Activated CD8-positive, alpha-beta memory T cell treated with anti-CD3 and anti-CD28 coated beads, Interleukin-2, amount 10 ng/mL, durations not matched to agents 7 days and 5 days (primary cell): ENCODE data around the gene FXYD1. TPM values are rescaled to one million over a fixed set of nuclear protein-coding genes. Genes with fewer than 3 reads are reported as not detected.
"Not testable (repeated sequence)": the region's sequence is repeated elsewhere in the genome, so short reads cannot be mapped to it uniquely, and the experiment has no call there.

Experiments used
- ATAC-seq: fragments of 150-1000 bp; cut with Tn5 transposase; one replicate; pipeline ENCODE4 v1.10.0; 2021; ENCODE audit warnings: moderate library complexity
- CTCF ChIA-PET: fragments of 350-600 bp; sonication (Branson Sonifier 250); formaldehyde crosslinking; loops from one replicate; lab custom pipeline; 2021; ENCODE audit warnings: antibody characterized with exemption; lab: Charles Lee
- DNase-seq: peaks from one replicate; pipeline ENCODE4 v3.0.0-alpha.2; 2020
- H3K27ac Mint-ChIP-seq: one replicate; pipeline ENCODE4 v1.8.0; 2021; ENCODE audit warnings: mild to moderate bottlenecking, mixed read lengths
- H3K27me3 Mint-ChIP-seq: one replicate; pipeline ENCODE4 v1.8.0; 2021; ENCODE audit warnings: mixed read lengths
- H3K36me3 Mint-ChIP-seq: one replicate; pipeline ENCODE4 v1.8.0; 2021; ENCODE audit warnings: mild to moderate bottlenecking, mixed read lengths
- H3K4me1 Mint-ChIP-seq: one replicate; pipeline ENCODE4 v1.8.0; 2021; ENCODE audit warnings: mixed read lengths
- H3K4me3 Mint-ChIP-seq: one replicate; pipeline ENCODE4 v1.8.0; 2021; ENCODE audit warnings: mild to moderate bottlenecking, moderate library complexity, mixed read lengths
- H3K9me3 Mint-ChIP-seq: one replicate; pipeline ENCODE4 v1.8.0; 2022; ENCODE audit warnings: low read depth, mixed read lengths
- total RNA-seq, 2 experiments: library from RNA; stranded (reverse); gene quantifications; one replicate each; pipeline ENCODE4 v1.2.3, GENCODE V29; 2021

FXYD1 gene
- total RNA-seq, 2 experiments from 2014 or later = 0.61 TPM; not detected in 1

DNA sequence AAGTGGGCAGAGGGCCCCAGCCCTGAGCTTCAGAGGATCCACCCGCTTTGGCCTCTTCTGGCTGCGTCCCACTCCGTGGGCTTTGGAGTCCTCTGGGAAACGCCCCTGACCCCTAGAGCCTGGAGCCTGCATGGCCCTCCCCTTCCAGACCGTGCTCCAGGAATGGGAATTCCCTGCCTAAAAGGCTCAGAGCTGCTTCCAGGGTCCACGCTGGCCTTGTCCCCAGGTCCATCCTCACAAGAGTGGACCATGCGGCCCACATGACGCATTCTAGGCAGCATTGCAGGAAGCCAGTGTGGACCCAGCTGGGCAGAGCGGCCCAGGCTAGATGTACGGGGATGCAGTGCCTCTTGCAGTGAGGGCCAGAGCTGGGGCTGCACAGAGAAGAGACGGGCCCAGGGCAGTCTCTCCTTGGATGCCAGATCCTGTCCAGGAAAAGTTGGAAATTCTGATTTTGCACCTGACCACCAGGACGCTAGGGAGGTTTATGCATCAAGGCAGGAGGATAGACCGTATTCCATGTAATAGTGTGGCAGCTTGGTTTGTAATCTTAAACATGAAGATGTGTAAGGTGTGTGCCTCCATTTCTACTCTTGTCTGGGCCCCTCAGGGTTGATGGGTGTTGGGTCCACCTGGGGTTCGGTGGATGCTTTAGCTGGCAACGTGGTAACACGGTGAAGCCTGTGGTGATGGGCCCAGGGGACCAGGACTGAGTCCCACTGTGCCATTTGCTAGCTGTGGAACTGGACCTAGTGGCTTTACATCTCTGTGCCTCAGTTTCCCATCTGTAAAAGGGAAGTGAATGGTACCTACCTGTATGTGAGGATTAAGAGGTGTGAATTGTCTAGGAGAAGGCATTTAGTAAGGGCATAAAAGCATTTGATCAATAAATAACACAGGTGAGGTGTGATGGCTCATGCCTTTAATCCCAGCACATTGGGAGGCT lies 37.8 kb upstream of the FXYD1 start:
- Mint-ChIP-seq H3K27me3 (no peaks in the 10 kb centered on the region), H3K36me3 (no peaks in the 10 kb centered on the region), H3K4me3 (no peak overlapping the region), H3K4me1 (no peaks in the 10 kb centered on the region), H3K9me3 (no peaks in the 10 kb centered on the region), H3K27ac (no peak overlapping the region)
- DNase-seq (no peak), ATAC-seq (no peak)
- CTCF ChIA-PET = interaction anchor here (0.7 kb wide), 1 partner anchor 58 kb away, joined by 3 read pairs; no protein-coding TSS in a partner anchor

DNA sequence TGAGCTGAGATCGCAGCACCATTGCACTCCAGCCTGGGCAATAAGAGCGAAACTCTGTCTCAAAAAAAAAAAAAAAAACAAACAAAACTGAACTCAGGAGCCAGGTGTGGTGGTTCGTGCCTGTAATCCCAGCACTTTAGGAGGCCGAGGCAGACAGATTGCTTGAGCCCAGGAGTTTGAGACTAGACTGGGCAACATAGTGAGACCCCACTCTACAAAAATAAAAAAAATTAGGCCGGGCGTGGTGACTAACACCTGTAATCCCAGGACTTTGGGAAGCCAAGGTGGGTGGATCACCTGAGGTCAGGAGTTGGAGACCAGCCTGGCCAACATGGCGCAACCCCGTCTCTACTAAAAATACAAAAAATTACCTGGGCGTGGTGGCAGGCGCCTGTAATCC lies 36.7 kb upstream of the FXYD1 start:
- ATAC-seq, H3K4me3 Mint-ChIP-seq, H3K36me3 Mint-ChIP-seq, H3K27me3 Mint-ChIP-seq, DNase-seq, H3K4me1 Mint-ChIP-seq, CTCF ChIA-PET, H3K9me3 Mint-ChIP-seq, H3K27ac Mint-ChIP-seq: not testable (repeated sequence)

DNA sequence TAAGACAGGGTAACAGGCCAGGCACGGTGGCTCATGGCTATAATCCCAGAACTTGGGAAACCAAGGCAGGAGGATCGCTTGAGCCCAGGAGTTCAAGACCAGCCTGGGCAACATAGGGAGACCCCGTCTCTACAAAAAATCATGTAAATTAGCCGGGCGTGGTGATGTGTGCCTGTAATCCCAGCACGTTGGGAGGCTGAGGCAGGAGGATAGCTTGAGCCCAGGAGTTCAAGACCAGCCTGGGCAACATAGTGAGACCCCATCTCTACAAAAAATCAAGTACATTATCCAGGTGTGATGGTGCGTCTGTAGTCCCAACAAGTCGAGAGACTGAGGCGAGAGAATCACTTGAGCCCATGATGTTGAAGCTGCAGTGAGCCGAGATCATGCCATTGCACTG lies 35.0 kb upstream of the FXYD1 start:
- not testable (repeated sequence) for H3K4me3 Mint-ChIP-seq, H3K9me3 Mint-ChIP-seq, H3K27me3 Mint-ChIP-seq, DNase-seq, H3K36me3 Mint-ChIP-seq, ATAC-seq, H3K4me1 Mint-ChIP-seq, H3K27ac Mint-ChIP-seq
- CTCF ChIA-PET = interaction anchor here (1.4 kb wide), 1 partner anchor 407 kb away, joined by 3 read pairs; no protein-coding TSS in a partner anchor

DNA sequence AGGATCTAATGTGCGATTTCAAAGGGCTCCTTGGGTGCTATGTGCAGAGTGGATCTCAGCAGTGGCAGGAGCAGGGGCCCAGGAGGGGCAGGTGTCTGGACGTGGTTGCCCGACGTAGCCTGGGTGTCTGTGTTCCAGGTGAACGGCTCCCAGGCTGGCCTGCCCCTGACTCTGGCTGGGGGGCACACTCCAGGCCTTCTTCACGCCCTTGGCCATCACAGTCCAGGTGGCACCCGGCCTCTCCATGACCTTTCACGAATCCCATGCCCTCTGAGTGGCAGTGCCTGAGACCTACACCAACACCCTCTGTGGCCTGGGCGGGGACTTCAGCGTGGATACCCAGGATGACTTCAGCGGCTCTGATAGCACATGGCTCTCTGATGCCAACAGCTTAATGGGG lies 34.3 kb upstream of the FXYD1 start:
- peaks cover 3% of the 10 kb centered on the region for H3K9me3 Mint-ChIP-seq
- no peaks in the 10 kb centered on the region for H3K36me3 Mint-ChIP-seq
- no peak overlapping the region for H3K27ac Mint-ChIP-seq
- ATAC-seq (no peak), DNase-seq (no peak)
- no peaks in the 10 kb centered on the region for H3K27me3 Mint-ChIP-seq
- H3K4me3 Mint-ChIP-seq = no peak overlapping the region
- H3K4me1 Mint-ChIP-seq = no peaks in the 10 kb centered on the region
- CTCF ChIA-PET = interaction anchor here (1.4 kb wide), 1 partner anchor 406 kb away, joined by 3 read pairs; no protein-coding TSS in a partner anchor

DNA sequence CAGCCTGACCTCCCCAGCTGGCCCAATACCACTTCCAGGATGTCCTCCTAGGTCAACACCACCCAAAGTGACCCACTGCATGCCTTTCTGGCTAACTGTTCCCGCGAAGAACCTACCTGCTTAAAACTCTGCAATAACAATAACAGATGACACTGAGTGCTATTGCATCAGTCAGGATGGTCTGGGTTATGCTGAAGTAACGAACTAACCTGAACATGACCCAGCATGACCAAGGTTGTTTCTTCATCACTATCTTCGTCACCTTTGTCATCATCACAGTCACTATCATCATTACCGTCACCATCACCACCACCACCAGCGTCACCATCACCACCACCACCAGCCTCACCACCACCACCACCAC lies 33.6 kb upstream of the FXYD1 start:
- ATAC-seq (no peak), DNase-seq (no peak)
- peaks cover 3% of the 10 kb centered on the region for H3K9me3 Mint-ChIP-seq
- H3K27ac Mint-ChIP-seq = no peak overlapping the region
- no peaks in the 10 kb centered on the region for H3K4me1 Mint-ChIP-seq
- no peaks in the 10 kb centered on the region for H3K36me3 Mint-ChIP-seq
- H3K4me3 Mint-ChIP-seq = no peak overlapping the region
- no peaks in the 10 kb centered on the region for H3K27me3 Mint-ChIP-seq
- CTCF ChIA-PET = no interaction called here

DNA sequence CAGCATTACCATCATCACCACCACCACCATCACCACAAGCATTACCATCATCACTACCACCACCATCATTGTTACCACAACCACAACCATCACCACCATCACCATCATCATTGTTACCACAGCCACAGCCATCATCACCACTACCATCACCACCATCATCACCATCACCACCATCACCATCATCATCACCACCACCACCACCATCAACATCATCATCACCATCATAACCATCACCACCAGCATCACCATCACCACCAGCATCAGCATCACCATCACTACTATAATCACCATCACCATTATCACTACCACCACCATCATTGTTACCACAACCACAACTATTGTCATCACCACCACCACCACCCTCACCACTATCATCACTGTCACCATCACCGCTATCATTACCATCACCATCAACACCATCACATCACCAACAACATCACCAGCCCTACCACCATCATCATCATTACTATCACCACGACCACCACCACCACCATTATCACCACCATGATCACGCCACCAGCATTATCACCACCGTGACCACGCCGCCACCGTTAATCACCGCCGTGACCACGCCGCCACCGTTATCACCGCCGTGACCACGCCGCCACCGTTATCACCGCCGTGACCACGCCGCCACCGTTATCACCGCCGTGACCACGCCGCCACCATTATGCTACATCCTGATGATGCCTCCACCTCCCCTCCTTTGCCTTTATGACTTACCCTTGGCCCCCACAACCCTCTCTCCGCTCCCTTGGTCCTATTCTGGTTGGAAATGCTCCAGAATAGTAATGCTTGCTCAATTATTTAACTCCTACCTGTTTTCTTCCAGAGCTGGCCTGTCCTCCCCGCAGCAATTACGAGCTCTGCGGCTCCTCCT lies 33.0 kb upstream of the FXYD1 start:
- Mint-ChIP-seq H3K27me3 (no peaks in the 10 kb centered on the region), H3K27ac (no peak overlapping the region), H3K9me3 (peaks cover 3% of the 10 kb centered on the region), H3K4me1 (no peaks in the 10 kb centered on the region), H3K36me3 (no peaks in the 10 kb centered on the region), H3K4me3 (no peak overlapping the region)
- ATAC-seq (no peak), DNase-seq (no peak)
- CTCF ChIA-PET = no interaction called here

DNA sequence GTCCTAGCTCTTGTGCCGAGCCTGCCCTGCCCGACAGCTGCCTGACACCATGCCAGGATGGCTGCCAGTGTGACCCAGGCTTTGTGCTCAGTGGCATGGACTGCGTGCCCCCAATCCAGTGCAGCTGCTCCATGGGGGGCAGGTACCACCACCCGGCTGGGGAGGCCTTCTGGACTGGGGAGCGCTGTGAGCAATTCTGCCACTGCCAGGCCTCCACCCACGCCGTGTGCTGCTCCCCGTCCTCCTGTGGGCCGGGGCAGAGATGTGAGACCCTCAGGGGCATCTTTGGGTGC lies 32.4 kb upstream of the FXYD1 start:
- Mint-ChIP-seq H3K9me3 (peaks cover 3% of the 10 kb centered on the region), H3K4me3 (no peak overlapping the region), H3K4me1 (no peaks in the 10 kb centered on the region), H3K27ac (no peak overlapping the region), H3K27me3 (no peaks in the 10 kb centered on the region), H3K36me3 (no peaks in the 10 kb centered on the region)
- no peak for ATAC-seq
- CTCF ChIA-PET = no interaction called here
- no peak for DNase-seq

DNA sequence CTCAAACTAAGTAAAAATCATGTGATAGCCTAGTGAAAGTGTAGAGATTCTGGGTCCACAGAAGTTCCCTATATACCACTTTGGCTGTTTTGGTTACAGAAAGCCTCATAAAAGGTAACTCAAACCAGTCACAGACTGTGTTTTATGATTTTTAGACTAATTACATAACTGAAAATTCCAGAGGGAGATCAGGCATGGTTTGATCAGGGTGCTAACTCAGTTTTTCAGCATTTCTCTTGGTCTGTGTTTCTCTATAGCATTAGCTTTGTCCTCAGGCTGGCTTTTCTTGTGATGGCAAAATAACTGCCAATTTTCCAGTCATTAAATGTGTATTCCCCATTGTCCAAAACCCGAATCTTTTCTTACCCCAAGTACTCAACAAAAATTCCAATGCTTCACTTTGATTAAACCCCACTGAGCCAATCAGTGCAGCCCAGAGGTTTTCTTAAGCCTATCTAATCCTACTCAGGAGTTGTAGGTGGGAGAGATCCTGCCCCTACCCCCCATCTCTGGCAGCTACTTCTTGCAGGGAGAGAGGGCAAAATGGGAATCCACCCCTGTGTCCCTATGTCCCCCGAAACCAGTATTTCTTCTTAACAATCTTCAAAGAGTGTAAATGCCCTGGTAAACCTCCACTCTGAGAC lies 31.6 kb upstream of the FXYD1 start:
- CTCF ChIA-PET = interaction anchor here (1.0 kb wide), 1 partner anchor 34 kb away, joined by 3 read pairs; no protein-coding TSS in a partner anchor
- DNase-seq = no peak
- Mint-ChIP-seq H3K36me3 (no peaks in the 10 kb centered on the region), H3K4me1 (no peaks in the 10 kb centered on the region), H3K9me3 (peaks cover 3% of the 10 kb centered on the region), H3K27me3 (no peaks in the 10 kb centered on the region), H3K27ac (peak overlapping the region; percentile 25), H3K4me3 (no peak overlapping the region)
- ATAC-seq = no peak

DNA sequence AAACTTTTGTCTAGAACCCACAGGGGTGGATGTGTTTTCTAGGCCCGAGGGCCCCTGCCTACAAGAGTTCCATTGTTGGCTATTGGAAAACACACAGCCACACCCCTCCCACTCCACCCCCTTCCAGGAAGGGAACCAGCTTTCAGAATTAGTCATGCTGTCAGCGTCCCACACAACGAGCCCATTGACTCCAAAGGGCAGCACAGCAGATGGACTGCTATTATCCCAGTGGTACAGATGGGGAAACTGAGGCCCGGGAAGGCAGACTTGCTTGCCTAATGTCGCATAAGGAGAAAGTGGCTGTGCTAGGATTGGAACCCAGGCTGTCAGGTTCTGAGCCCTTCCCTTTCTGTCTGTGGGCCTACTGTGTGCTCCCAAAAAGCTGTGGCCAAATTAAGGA lies 31.1 kb upstream of the FXYD1 start:
- Mint-ChIP-seq H3K4me1 (no peaks in the 10 kb centered on the region), H3K27ac (peak overlapping the region; percentile 25), H3K36me3 (no peaks in the 10 kb centered on the region), H3K4me3 (no peak overlapping the region), H3K27me3 (no peaks in the 10 kb centered on the region), H3K9me3 (peaks cover 3% of the 10 kb centered on the region)
- ATAC-seq (no peak), DNase-seq (no peak)
- CTCF ChIA-PET = interaction anchor here (1.0 kb wide), 1 partner anchor 33 kb away, joined by 3 read pairs; no protein-coding TSS in a partner anchor

DNA sequence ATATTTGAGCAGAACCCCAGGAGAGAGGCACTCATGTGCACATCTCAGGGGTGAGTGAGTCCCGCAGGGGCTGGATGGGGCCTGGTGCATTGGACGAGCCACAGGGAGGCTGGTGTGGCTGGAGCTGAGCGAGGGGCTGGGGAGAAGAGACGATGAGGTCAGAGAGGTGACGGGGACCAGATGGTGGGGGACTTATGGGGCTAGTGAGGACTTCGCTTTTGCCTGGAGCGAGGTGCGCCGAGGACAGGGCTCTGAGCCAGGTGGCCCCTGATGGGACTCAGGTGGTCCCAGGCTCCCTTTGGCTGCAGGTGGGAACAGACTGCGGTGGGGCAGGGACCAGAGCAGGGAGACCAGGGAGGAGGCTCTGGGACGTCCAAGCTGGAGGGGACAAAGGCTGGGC lies 29.9 kb upstream of the FXYD1 start:
- Mint-ChIP-seq H3K9me3 (peaks cover 3% of the 10 kb centered on the region), H3K36me3 (no peaks in the 10 kb centered on the region), H3K4me3 (no peak overlapping the region), H3K27ac (no peak overlapping the region), H3K4me1 (no peaks in the 10 kb centered on the region), H3K27me3 (no peaks in the 10 kb centered on the region)
- CTCF ChIA-PET = no interaction called here
- ATAC-seq (no peak), DNase-seq (no peak)

DNA sequence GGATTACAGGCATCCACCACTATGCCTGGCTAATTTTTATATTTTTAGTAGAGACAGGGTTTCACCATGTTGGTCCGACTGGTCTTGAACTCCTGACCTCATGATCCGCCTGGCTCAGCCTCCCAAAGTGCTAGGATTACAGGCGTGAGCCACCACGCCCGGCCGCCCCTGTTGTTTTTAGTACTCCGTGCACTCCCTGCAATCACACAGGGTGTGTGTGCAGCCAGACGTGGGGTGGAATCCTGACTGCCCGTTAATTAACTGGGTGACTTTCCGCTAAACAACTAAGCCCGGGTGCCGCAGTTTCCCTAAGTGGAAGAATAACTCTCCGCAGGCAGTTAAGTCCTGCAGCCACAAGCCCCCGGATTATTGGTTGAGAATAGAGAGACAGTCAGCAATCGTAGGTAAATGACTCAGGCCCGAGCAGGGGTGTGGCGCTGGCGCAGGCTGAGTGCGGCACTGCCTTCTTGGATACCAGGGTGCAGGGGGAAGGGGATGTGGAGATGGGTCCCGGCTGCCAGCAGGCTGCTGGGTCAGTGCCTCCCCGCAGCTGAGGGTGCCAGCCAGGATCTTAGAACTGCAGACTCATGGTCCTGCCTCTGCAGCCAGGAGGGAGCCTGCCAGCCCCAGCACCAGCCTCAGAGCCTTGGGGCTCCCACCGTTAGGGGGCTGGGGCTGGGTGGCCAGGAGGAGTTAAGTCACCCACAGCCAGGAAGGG lies 29.1 kb upstream of the FXYD1 start:
- DNase-seq (no peak), ATAC-seq (no peak)
- Mint-ChIP-seq H3K4me1 (peaks cover 2% of the 10 kb centered on the region), H3K27me3 (no peaks in the 10 kb centered on the region), H3K27ac (no peak overlapping the region), H3K36me3 (no peaks in the 10 kb centered on the region), H3K9me3 (peaks cover 3% of the 10 kb centered on the region), H3K4me3 (no peak overlapping the region)
- CTCF ChIA-PET = no interaction called here

DNA sequence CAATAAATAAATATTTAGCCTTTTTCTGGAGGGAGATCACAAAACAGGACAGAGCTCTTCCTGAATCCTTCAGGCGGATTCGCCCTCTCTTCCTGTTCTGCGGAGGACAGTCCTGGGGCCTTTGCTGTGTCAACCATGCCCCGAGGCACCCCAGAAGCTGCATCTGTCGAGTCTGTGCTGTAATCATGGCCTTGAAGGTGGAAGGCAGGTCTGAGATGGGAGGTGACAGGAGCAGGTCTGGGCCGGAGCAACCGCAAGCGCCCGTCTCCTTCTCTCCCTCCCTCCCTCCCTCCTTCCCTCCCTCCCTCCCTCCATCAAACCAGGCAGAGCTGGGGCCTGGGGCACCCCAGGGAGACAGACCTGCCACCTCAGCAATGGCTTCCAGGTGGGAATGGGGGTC lies 27.6 kb upstream of the FXYD1 start:
- H3K27me3 Mint-ChIP-seq = no peaks in the 10 kb centered on the region
- H3K27ac Mint-ChIP-seq = no peak overlapping the region
- H3K4me1 Mint-ChIP-seq = peaks cover 3% of the 10 kb centered on the region

More for the DNA sequence above, 27.6 kb upstream of the FXYD1 start:
- CTCF ChIA-PET = interaction anchor here (1.0 to 1.1 kb wide), 2 partner anchors 24 to 72 kb away, joined by 3 read pairs; partner anchors contain the start of gene LGI4
- Mint-ChIP-seq H3K9me3 (peaks cover 2% of the 10 kb centered on the region), H3K4me3 (no peak overlapping the region), H3K36me3 (no peaks in the 10 kb centered on the region)
- no peak for DNase-seq
- ATAC-seq = no peak
